ENCODE data around the gene RABGAP1L.

DNA sequence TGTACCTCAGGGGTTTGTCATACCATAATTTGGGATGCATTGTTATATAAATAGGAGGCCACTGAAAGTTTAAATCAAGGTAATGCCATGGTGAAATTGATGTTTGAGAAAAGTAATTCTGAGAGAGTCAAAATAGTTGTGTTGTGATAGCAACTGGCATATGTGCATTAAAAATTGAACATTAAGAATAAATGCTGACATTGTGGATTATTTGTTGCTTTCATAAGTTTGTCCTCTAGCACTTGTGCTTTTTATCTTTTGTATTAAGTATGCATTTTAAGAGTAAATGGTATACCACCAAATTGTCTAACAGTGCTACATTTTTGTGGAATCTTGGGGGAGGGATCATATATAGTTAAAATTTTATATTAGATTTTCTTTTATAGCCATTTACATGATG lies 564.5 kb downstream of the RABGAP1L start:
- TF ChIP-seq, protein P1, sequence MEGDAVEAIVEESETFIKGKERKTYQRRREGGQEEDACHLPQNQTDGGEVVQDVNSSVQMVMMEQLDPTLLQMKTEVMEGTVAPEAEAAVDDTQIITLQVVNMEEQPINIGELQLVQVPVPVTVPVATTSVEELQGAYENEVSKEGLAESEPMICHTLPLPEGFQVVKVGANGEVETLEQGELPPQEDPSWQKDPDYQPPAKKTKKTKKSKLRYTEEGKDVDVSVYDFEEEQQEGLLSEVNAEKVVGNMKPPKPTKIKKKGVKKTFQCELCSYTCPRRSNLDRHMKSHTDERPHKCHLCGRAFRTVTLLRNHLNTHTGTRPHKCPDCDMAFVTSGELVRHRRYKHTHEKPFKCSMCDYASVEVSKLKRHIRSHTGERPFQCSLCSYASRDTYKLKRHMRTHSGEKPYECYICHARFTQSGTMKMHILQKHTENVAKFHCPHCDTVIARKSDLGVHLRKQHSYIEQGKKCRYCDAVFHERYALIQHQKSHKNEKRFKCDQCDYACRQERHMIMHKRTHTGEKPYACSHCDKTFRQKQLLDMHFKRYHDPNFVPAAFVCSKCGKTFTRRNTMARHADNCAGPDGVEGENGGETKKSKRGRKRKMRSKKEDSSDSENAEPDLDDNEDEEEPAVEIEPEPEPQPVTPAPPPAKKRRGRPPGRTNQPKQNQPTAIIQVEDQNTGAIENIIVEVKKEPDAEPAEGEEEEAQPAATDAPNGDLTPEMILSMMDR (IDR thresholded peaks at IDR 0.05) = no peak
- no peak for TF ChIP-seq POLR2A (IDR thresholded peaks at IDR 0.05)

Measured in body of pancreas (tissue), 4 donors.